Erythroblast (primary cell): ENCODE results near the gene CDK5R1.

ENCODE experiments used
- DNase-seq, 2 experiments: peaks; one replicate each; lab custom pipeline; 2025; lab: John Stamatoyannopoulos, UW
- GATA1 ChIP-seq: IDR thresholded peaks from 2 replicates; pipeline ENCODE4 v1.6.1; 2011; ENCODE audit warnings: low read depth, mild to moderate bottlenecking, control low read depth, low read length, moderate library complexity
- POLR2A ChIP-seq: IDR thresholded peaks from 2 replicates; pipeline ENCODE4 v1.6.1; 2011; ENCODE audit warnings: mild to moderate bottlenecking, low read length

The CDK5R1 gene

DNA sequence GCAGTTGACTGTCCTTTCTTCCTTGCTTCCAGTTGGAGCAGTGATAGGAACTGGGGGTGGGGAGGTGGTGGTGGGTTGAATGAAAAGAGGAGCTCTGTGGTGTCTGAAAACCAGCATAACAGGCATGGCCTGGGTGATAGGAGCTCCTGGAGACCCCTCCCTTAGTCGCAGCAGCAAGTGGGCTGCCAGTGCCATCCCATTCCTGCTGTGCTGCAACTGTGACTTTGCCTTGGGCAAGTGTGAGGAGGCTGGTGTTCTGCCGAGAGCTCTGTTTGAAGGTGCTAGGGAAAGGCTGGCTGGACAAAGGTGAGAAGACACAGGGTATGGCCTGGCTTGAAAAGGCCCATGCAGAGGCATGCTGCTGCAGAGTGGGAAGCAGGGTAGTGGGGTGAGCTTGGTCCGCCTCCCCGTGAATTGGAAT is 2.7 kb upstream of the CDK5R1 start:
- TF ChIP-seq GATA1, result no peak
- TF ChIP-seq POLR2A, result no peak
- no peak for DNase-seq

- no peak for DNase-seq
- no peak for TF ChIP-seq POLR2A
Measured at GRCh38 chr17:32484628-32485027, 2.2 kb upstream of the CDK5R1 start.

DNA sequence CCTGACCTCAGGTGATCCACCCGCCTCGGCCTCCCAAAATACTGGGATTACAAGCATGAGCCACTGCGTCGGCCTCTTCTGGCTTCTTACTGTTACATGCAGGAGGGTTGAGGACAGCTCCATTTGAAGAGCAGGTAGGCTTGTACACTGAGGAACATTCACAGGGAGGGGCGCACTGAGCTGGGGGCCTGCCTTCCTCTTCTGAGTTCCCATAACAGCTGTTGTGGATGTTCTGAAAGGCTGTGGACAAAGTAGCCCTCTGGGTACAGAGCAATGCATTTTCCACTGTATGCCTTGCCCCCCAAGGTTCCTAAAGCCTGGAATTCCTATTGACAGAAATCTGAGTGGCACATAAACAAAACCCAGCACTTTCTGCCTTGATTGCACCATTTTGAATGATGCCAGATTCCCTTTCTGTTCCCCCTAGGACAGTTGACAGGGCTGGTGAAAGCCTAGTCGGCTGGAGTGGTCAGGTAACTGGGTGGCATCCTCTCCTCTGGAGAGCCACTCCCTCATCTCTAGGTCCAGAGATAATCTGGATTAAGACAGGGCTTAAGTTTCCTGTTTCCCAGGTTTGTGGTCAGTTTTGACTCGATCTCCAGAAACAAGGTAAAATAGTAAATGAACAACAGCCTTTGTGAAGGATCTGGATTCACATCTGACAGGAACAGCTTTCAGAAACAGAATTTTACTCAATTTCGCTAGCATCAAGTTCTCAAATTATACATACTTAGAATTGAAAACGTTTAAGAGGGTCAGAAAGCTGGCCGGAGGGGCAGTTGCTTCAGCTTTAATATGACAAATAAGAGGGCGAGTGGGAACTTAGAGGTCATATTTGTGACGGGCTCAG is 1.3 kb upstream of the CDK5R1 start:
- TF ChIP-seq GATA1 (no peak), POLR2A (no peak)
- DNase-seq, result no peak

DNA sequence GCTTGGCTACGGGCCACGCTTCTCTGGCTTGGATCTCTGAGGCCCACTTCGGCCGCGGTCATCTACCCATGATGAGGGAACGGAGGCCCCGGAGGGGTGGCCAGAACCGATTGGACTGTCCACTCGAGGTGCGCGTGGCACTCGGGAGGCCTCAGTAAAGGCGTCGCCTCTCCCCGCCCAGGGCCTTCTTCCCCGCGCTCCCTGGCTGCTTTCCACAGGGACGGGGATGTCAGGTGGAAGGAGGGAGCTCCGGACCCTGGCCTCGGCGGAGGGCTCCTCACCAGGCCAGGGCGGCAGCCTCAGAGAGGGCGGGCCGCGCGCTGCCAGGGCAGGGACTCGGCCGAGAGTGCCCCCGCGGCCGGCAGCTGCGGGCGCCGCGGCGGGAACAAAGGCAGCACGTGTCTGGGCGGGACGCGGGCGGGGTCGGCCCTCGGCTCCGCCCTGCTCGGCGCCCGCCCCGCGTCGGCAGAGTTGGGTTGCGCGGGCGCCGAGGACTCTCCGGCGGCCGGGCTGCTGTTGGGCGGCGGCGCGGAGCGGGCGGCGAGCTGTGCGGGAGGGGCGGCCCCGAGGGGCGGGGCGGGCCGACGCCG is 587 bp upstream of the CDK5R1 start:
- TF ChIP-seq POLR2A (no peak), GATA1 (no peak)
- DNase-seq, result peak; percentile 87 to 88

DNA sequence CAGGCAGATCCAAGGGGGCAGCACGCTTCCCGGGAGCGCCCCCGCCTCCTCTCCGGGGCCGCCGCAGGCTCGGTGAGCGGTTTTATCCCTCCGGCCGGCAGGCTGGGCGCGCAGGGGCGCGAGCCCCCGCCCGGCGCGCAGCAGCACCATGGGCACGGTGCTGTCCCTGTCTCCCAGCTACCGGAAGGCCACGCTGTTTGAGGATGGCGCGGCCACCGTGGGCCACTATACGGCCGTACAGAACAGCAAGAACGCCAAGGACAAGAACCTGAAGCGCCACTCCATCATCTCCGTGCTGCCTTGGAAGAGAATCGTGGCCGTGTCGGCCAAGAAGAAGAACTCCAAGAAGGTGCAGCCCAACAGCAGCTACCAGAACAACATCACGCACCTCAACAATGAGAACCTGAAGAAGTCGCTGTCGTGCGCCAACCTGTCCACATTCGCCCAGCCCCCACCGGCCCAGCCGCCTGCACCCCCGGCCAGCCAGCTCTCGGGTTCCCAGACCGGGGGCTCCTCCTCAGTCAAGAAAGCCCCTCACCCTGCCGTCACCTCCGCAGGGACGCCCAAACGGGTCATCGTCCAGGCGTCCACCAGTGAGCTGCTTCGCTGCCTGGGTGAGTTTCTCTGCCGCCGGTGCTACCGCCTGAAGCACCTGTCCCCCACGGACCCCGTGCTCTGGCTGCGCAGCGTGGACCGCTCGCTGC is 832 bp downstream of the CDK5R1 start:
- no peak for TF ChIP-seq POLR2A
- no peak for TF ChIP-seq GATA1
- DNase-seq, result peak; percentile 43 to 47

GRCh38 chr17:32488177-32488542 is 1.4 kb downstream of the CDK5R1 start:
- no peak for DNase-seq
- TF ChIP-seq GATA1 (no peak), POLR2A (no peak)

GRCh38 chr17:32488604-32489180 is 1.9 kb downstream of the CDK5R1 start:
- TF ChIP-seq GATA1 (no peak), POLR2A (no peak)
- no peak for DNase-seq

- TF ChIP-seq POLR2A (no peak), GATA1 (no peak)
- DNase-seq, result no peak
Measured at GRCh38 chr17:32489320-32490100, 2.7 kb downstream of the CDK5R1 start.

DNA sequence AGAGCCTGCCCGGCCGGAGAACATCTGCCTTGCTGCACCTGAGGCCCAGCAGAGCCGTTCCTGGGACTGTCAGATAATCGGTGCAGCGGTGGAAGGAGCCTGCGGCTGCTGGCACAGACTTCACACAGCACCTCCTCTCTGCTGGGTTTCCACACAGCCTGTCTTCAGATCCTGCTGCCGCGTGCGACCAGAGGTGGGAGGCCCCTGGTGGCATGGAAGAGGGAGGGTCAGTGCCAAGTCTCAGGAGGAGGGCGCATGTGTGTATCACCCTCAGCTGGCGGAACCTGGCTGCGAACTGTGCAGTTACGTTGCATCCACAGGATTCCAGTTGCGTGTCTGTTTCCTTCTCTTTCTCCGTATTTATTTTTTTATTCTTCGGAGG is 3.3 kb downstream of the CDK5R1 start:
- DNase-seq, result no peak
- TF ChIP-seq POLR2A, result no peak
- no peak for TF ChIP-seq GATA1

DNA sequence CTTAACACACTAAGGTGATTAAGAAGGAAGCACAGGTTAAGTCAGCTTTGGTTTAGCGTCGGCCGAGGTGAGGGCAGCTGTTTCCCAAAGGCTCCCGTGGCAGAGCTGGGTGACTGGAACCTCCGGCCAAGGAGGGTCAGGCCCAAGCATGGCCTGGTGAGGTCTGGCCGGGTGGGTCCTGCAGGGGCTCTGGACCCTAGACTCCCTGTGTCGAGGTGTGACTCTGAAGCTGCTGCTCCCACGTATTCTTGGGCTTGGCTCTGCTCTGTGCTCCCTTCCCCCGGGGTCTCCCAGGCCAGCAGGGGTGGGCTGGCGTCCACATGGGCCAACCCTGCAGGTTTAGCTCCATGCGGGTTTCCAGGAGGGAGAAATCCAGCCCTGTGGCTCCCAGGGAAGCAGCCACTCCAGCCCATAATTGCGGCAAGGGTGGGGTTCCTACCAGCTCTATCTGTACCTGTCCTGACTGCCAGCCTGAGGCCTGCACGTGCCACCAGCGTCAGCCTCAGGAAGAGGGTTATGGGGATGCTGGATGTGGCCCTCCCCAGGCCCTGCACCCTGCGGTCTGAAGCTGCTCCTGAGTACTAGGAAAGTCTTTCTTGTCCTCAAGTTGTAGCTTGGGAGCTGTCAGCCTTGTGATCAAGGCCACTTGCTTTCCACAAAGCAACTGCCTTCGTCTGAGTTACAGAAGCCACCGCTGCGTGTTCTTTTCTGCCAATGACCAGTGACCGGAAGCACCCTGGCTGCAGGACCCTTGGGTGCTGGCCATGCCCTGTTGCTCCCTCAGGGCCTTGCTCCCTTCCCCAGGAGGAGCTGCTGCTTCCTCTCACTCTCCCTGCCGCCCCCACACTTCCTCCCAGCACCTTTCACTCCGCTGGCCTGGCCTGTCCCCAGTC is 4.8 kb downstream of the CDK5R1 start:
- no peak for DNase-seq
- TF ChIP-seq GATA1, result no peak
- no peak for TF ChIP-seq POLR2A

DNA sequence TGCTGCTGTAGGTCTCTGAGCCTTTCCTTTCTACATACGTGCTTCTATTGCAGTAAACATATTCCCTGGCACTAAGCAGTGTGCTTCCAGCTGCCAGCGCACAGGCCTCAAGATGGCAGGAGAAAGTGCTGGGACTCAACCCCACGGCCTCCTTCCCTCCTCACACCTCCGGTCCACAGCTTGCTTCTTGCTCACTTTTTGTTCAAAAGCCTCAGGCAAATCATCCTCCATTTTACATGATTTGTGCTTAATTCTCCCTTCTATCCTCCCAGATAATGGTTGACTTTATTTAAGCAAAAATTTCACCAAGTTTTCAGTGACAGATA is 5.4 kb downstream of the CDK5R1 start:
- TF ChIP-seq POLR2A, result no peak
- no peak for DNase-seq

- no peak for DNase-seq
- no peak for TF ChIP-seq POLR2A
- no peak for TF ChIP-seq GATA1
Measured at GRCh38 chr17:32492648-32493289, 6.0 kb downstream of the CDK5R1 start.
